Panc1 (cell line): ENCODE results near the gene DNM1L. TPM values are rescaled to one million over a fixed set of nuclear protein-coding genes. Genes with fewer than 3 reads are reported as not detected.

ENCODE experiments used
- ATAC-seq: fragments of 200-7000 bp; cut with Tn5 transposase; 2 replicates; pipeline ENCODE4 v1.9.1; 2020; ENCODE audit warnings: mild to moderate bottlenecking, moderate library complexity
- BruUV-seq: library from RNA; stranded (reverse); fragments of 400-500 nt; replicated peaks from 2 replicates; lab custom pipeline; 2021; lab: Mats Ljungman, UMichigan
- CTCF ChIA-PET: fragments of 300-600 bp; sonication (Branson Sonifier 250); formaldehyde crosslinking; loops from one replicate; lab custom pipeline; 2022; ENCODE audit warnings: antibody characterized with exemption; lab: Charles Lee
- POLR2A ChIA-PET: fragments of 300-600 bp; sonication (Branson Sonifier 250); formaldehyde crosslinking; loops from one replicate; lab custom pipeline; 2022; ENCODE audit warnings: antibody characterized with exemption; lab: Charles Lee
- DNase-seq: peaks from one replicate; pipeline ENCODE4 v3.0.0-alpha.2; 2010; ENCODE audit warnings: low read depth, low spot score
- H3K27ac ChIP-seq: 2 replicates; pipeline ENCODE4 v1.5.1; 2011; ENCODE audit warnings: mild to moderate bottlenecking, low read length, inconsistent platforms
- H3K27me3 ChIP-seq: fragments of 200-500 bp; sonication (Bioruptor generic); 2 replicates; pipeline ENCODE4 v1.6.0; 2014; ENCODE audit warnings: low read length, inconsistent platforms; ENCODE audit not compliant: control insufficient read depth, insufficient read depth
- H3K36me3 ChIP-seq: fragments of 200-500 bp; sonication (Bioruptor generic); 2 replicates; pipeline ENCODE4 v1.5.1; 2014; ENCODE audit warnings: inconsistent platforms, mild to moderate bottlenecking, low read length, moderate library complexity; ENCODE audit not compliant: control insufficient read depth, insufficient read depth
- H3K4me1 ChIP-seq: 2 replicates; pipeline ENCODE4 v1.5.1; 2011; ENCODE audit warnings: inconsistent platforms, mild to moderate bottlenecking, low read length, moderate library complexity; ENCODE audit not compliant: control insufficient read depth, insufficient read depth
- H3K4me3 ChIP-seq, 2 experiments: 2 replicates each; pipeline ENCODE4 v1.5.1; 2011 to 2012; ENCODE audit warnings: low read depth in 2 of 2, low read length in 2 of 2, mild to moderate bottlenecking in 2 of 2, inconsistent platforms in 1 of 2, moderate library complexity in 1 of 2
- H3K9me3 ChIP-seq: fragments of 200-500 bp; sonication (Bioruptor generic); 2 replicates; pipeline ENCODE4 v1.5.1; 2014; ENCODE audit warnings: low read depth, mild to moderate bottlenecking, inconsistent platforms, low read length, moderate library complexity; ENCODE audit not compliant: control insufficient read depth, insufficient read depth
- POLR2AphosphoS5 ChIP-seq: IDR thresholded peaks from 2 replicates; pipeline ENCODE4 v1.6.1; 2012; ENCODE audit warnings: mild to moderate bottlenecking, low read depth, low read length, moderate library complexity
- SIN3A ChIP-seq: IDR thresholded peaks from 2 replicates; pipeline ENCODE4 v1.6.1; 2012; ENCODE audit warnings: low read depth, mild to moderate bottlenecking, low read length, moderate library complexity, borderline replicate concordance; ENCODE audit not compliant: insufficient read depth
- TCF7L2 ChIP-seq: IDR thresholded peaks from 2 replicates; pipeline ENCODE4 v1.6.1; 2011; ENCODE audit warnings: mild to moderate bottlenecking, low read depth, low read length, inconsistent platforms
- in situ Hi-C: cut with HindIII; loops from 2 replicates; pipeline ENCODE4 v1.10.0; 2016; ENCODE audit warnings: low sequenced_read_pairs, low pct_unique_long_range_greater_than_20kb
- intact Hi-C: fragments of 100-400 bp; cut with micrococcal nuclease; formaldehyde crosslinking; loops from one replicate; pipeline ENCODE4 v1.10.0; 2022; ENCODE audit not compliant: unreplicated experiment
- total RNA-seq: library from RNA; stranded (reverse); gene quantifications from one replicate; pipeline ENCODE4 v1.2.1, GENCODE V29; 2021; ENCODE audit not compliant: unreplicated experiment
- TF ChIP-seq, protein P1 (sequence below): fragments of 450-650 bp; IDR thresholded peaks from 2 replicates; pipeline ENCODE4 v1.5.1; 2017; ENCODE audit warnings: mild to moderate bottlenecking
- TF ChIP-seq, protein P2 (sequence below), 2 experiments: IDR thresholded peaks; 2 replicates each; pipeline ENCODE4 v1.6.1; 2011 to 2012; ENCODE audit warnings: low read depth in 2 of 2, control low read depth in 1 of 2, low read length in 1 of 2, mild to moderate bottlenecking in 1 of 2, moderate library complexity in 1 of 2; ENCODE audit not compliant: insufficient read depth in 1 of 2

The DNM1L gene
- total RNA-seq, 1 experiment from 2014 or later: 91.8 TPM

DNA sequence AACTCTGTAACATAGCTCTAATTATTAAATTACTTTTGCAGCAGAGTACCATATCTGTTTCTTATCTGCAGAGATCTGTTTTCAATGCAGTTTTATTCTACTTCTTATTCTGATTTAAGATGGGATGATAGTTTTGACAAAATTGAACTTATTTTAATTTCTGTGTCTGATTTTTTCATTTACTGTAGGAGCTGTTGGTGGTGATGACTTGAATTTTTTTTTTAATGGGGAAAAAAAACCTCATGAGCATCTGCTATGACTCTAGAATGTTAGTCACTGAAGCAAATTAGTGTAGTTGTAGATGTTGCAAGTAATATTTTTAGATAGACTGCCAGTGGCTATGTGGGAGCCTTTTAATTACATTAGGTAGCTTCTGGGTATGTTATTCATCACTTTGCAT is 23.4 kb downstream of the DNM1L start:
- Histone ChIP-seq H3K9me3 (no peaks in the 10 kb centered on the region), H3K4me3 (no peak overlapping the region), H3K4me1 (no peaks in the 10 kb centered on the region), H3K36me3 (peaks cover 11% of the 10 kb centered on the region; the same call in 1 of the 2 replicates), H3K27ac (no peak overlapping the region), H3K27me3 (no peaks in the 10 kb centered on the region)
- DNase-seq: no peak
- intact Hi-C loops: no loop called here
- in situ Hi-C loops: no loop called here
- POLR2A ChIA-PET: no interaction called here
- TF ChIP-seq TCF7L2 (no peak), POLR2AphosphoS5 (no peak), SIN3A (no peak)
- TF ChIP-seq, protein P1, sequence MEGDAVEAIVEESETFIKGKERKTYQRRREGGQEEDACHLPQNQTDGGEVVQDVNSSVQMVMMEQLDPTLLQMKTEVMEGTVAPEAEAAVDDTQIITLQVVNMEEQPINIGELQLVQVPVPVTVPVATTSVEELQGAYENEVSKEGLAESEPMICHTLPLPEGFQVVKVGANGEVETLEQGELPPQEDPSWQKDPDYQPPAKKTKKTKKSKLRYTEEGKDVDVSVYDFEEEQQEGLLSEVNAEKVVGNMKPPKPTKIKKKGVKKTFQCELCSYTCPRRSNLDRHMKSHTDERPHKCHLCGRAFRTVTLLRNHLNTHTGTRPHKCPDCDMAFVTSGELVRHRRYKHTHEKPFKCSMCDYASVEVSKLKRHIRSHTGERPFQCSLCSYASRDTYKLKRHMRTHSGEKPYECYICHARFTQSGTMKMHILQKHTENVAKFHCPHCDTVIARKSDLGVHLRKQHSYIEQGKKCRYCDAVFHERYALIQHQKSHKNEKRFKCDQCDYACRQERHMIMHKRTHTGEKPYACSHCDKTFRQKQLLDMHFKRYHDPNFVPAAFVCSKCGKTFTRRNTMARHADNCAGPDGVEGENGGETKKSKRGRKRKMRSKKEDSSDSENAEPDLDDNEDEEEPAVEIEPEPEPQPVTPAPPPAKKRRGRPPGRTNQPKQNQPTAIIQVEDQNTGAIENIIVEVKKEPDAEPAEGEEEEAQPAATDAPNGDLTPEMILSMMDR: no peak
- TF ChIP-seq, protein P2, sequence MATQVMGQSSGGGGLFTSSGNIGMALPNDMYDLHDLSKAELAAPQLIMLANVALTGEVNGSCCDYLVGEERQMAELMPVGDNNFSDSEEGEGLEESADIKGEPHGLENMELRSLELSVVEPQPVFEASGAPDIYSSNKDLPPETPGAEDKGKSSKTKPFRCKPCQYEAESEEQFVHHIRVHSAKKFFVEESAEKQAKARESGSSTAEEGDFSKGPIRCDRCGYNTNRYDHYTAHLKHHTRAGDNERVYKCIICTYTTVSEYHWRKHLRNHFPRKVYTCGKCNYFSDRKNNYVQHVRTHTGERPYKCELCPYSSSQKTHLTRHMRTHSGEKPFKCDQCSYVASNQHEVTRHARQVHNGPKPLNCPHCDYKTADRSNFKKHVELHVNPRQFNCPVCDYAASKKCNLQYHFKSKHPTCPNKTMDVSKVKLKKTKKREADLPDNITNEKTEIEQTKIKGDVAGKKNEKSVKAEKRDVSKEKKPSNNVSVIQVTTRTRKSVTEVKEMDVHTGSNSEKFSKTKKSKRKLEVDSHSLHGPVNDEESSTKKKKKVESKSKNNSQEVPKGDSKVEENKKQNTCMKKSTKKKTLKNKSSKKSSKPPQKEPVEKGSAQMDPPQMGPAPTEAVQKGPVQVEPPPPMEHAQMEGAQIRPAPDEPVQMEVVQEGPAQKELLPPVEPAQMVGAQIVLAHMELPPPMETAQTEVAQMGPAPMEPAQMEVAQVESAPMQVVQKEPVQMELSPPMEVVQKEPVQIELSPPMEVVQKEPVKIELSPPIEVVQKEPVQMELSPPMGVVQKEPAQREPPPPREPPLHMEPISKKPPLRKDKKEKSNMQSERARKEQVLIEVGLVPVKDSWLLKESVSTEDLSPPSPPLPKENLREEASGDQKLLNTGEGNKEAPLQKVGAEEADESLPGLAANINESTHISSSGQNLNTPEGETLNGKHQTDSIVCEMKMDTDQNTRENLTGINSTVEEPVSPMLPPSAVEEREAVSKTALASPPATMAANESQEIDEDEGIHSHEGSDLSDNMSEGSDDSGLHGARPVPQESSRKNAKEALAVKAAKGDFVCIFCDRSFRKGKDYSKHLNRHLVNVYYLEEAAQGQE (IDR thresholded peaks at IDR 0.05; ENCODE audit: insufficient read depth in 1 of 2, low read depth in 2 of 2, low read length in 1 of 2): no peak
- CTCF ChIA-PET: no interaction called here
- no peak for ATAC-seq
- BruUV-seq: no TSS peak

DNA sequence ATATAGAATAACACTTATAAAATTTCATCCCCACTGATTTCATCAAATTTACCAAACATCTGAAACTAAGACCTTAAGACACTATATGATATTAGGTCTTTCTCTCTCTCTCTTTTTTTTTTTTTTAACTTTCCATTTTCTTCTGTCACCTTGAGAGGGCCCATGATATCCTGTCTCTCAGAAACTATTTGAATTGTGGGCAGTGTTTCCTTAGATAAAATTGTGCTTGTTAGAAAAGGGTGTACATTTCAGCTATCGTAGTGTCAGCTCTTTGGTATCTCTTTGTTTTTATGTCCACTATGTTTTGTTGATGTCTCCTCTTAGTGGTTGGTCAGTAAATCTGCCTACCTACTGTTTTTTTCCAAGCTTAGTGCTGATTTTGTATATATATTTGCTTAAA is 23.8 kb downstream of the DNM1L start:
- DNase-seq: no peak

More for the DNA sequence above, 23.8 kb downstream of the DNM1L start:
- Histone ChIP-seq H3K4me1 (no peaks in the 10 kb centered on the region), H3K27ac (no peak overlapping the region), H3K27me3 (no peaks in the 10 kb centered on the region), H3K9me3 (no peaks in the 10 kb centered on the region), H3K4me3 (no peak overlapping the region), H3K36me3 (peaks cover 11% of the 10 kb centered on the region; the same call in 1 of the 2 replicates)
- intact Hi-C loops: no loop called here
- no TSS peak for BruUV-seq
- TF ChIP-seq, protein P2 (IDR thresholded peaks at IDR 0.05; ENCODE audit: insufficient read depth in 1 of 2, low read depth in 2 of 2, low read length in 1 of 2): no peak
- TF ChIP-seq TCF7L2 (no peak), SIN3A (no peak), POLR2AphosphoS5 (no peak)
- TF ChIP-seq, protein P1: no peak
- CTCF ChIA-PET: no interaction called here
- ATAC-seq: no peak
- in situ Hi-C loops: no loop called here
- POLR2A ChIA-PET: no interaction called here
